PC-9 (cell line): ENCODE results near the gene TGM1. TPM values are rescaled to one million over a fixed set of nuclear protein-coding genes. Genes with fewer than 3 reads are reported as not detected.

Experiments
- BruUV-seq: library from RNA; stranded (reverse); fragments of 400-500 nt; replicated peaks from 2 replicates; lab custom pipeline; 2021; lab: Mats Ljungman, UMichigan
- CTCF ChIA-PET: fragments of 300-600 bp; sonication (Branson Sonifier 250); formaldehyde crosslinking; loops from one replicate; lab custom pipeline; 2022; ENCODE audit warnings: antibody characterized with exemption; lab: Charles Lee
- POLR2A ChIA-PET: fragments of 300-600 bp; sonication (Branson Sonifier 250); formaldehyde crosslinking; loops from one replicate; lab custom pipeline; 2022; ENCODE audit warnings: antibody characterized with exemption; ENCODE audit not compliant: unreplicated experiment; lab: Charles Lee
- DNase-seq, 2 experiments: peaks; one replicate each; pipeline versions ENCODE4 v3.0.0 to v3.0.0-alpha.2; 2015 to 2022; ENCODE audit warnings: mixed read lengths in 1 of 2
- H2AFZ ChIP-seq: fragments of 200-600 bp; sonication (generic); 2 replicates; pipeline ENCODE4 v1.8.1; 2017; ENCODE audit warnings: antibody characterized with exemption
- H3F3A ChIP-seq: fragments of 200-600 bp; sonication (generic); 2 replicates; pipeline ENCODE4 v1.8.1; 2017; ENCODE audit warnings: antibody characterized with exemption, mild to moderate bottlenecking, low read depth; ENCODE audit not compliant: insufficient read depth
- H3K27ac ChIP-seq: fragments of 200-600 bp; sonication (generic); 2 replicates; pipeline ENCODE4 v1.6.1; 2016; ENCODE audit warnings: mixed run types
- H3K27me3 ChIP-seq: fragments of 200-600 bp; sonication (generic); 2 replicates; pipeline ENCODE4 v1.6.1; 2016; ENCODE audit warnings: low read depth, mixed run types; ENCODE audit not compliant: insufficient read depth
- H3K36me3 ChIP-seq: fragments of 200-600 bp; sonication (generic); 2 replicates; pipeline ENCODE4 v1.6.1; 2016; ENCODE audit warnings: low read depth, mixed run types
- H3K4me1 ChIP-seq: fragments of 200-600 bp; sonication (generic); replicated peaks from 2 replicates; pipeline ENCODE4 v1.6.1; 2016; ENCODE audit warnings: mixed run types; ENCODE audit not compliant: insufficient read depth
- H3K4me2 ChIP-seq: fragments of 200-600 bp; sonication (generic); 2 replicates; pipeline ENCODE4 v1.6.1; 2017; ENCODE audit warnings: mixed run types
- H3K4me3 ChIP-seq: fragments of 200-600 bp; sonication (generic); 2 replicates; pipeline ENCODE4 v1.6.1; 2016; ENCODE audit warnings: mixed run types
- H3K79me2 ChIP-seq: fragments of 200-600 bp; sonication (generic); 2 replicates; pipeline ENCODE4 v1.6.1; 2017; ENCODE audit warnings: low read depth, mixed run types
- H3K9me2 ChIP-seq: fragments of 200-600 bp; sonication (generic); 2 replicates; pipeline ENCODE4 v1.8.1; 2017; ENCODE audit warnings: mild to moderate bottlenecking; ENCODE audit not compliant: insufficient read depth
- H3K9me3 ChIP-seq: fragments of 200-600 bp; sonication (generic); 2 replicates; pipeline ENCODE4 v1.8.1; 2016; ENCODE audit warnings: low read depth; ENCODE audit not compliant: insufficient read depth
- H4K20me1 ChIP-seq: fragments of 200-600 bp; sonication (generic); 2 replicates; pipeline ENCODE4 v1.8.1; 2017; ENCODE audit not compliant: insufficient read depth
- CTCF ChIP-seq: fragments of 200-600 bp; sonication (generic); conservative IDR thresholded peaks from 2 replicates; pipeline ENCODE4 v1.6.1; 2017; ENCODE audit warnings: mixed run types, antibody characterized with exemption, mild to moderate bottlenecking, moderate library complexity
- EZH2 ChIP-seq: fragments of 200-600 bp; sonication (generic); IDR thresholded peaks from 2 replicates; pipeline ENCODE4 v1.8.0; 2017; ENCODE audit warnings: antibody characterized with exemption, low read depth
- intact Hi-C: fragments of 100-400 bp; cut with micrococcal nuclease; formaldehyde crosslinking; loops from one replicate; pipeline ENCODE4 v1.10.0; 2022; ENCODE audit not compliant: unreplicated experiment
- total RNA-seq: library from RNA; stranded (reverse); gene quantifications from 2 replicates; pipeline ENCODE4 v1.2.3, GENCODE V29; 2021

Gene TGM1
- total RNA-seq, 1 experiment from 2014 or later, result 7.2 TPM

- ChIA-PET POLR2A (no interaction called here), CTCF (no interaction called here)
- no TSS peak for BruUV-seq
- H3K27me3 ChIP-seq, result no peaks in the 10 kb centered on the region
- H3K27ac ChIP-seq, result no peak overlapping the region
- H2AFZ ChIP-seq, result no peak overlapping the region
- no peaks in the 10 kb centered on the region for H3K4me1 ChIP-seq
- DNase-seq, result no peak
- TF ChIP-seq CTCF, result no peak
- no peak for TF ChIP-seq EZH2
- intact Hi-C loops, result no loop called here
- no peaks in the 10 kb centered on the region for H4K20me1 ChIP-seq
- H3K79me2 ChIP-seq, result no peaks in the 10 kb centered on the region
- H3F3A ChIP-seq, result no peaks in the 10 kb centered on the region
- no peaks in the 10 kb centered on the region for H3K9me2 ChIP-seq
- H3K4me2 ChIP-seq, result no peak overlapping the region
- H3K4me3 ChIP-seq, result no peak overlapping the region
- H3K9me3 ChIP-seq, result no peaks in the 10 kb centered on the region
- no peaks in the 10 kb centered on the region for H3K36me3 ChIP-seq
Measured at GRCh38 chr14:24256960-24257359, 6.0 kb downstream of the TGM1 start.

DNA sequence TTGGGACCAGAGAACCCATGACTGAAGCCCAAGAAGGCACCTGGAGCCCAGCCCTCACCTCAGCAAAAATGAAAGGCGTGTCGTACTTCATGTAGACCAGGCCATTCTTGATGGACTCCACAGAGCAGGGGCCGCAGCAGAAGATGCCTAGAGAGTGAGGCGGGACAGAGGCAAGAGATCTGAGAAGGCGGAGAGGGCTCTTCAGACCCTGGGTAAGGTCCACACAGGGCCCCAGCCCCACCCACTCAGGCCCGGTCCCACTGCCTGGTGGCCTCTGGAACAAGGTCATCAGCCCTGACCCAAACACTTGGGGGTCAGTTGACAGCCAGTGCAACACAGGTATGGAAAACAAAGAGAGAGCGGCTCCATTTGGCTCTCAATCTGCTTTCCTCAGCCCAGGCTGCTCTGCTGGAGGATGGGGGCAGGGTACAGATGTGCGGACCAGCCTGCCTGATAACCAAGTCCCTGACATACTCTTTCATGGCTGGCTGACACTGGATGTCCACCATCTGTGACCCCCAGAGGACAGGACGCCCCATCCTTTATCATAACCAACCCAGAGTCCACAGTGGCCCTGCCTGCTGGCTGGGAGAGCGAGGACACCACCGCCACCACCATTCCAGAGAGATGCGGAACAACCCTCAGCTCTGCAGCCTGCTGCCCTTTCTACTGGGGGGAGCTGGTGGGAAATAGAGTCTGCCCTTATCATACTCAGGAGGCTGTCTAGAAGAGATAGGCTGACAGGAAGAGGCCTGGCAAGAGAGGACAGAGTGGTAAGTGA lies 6.9 kb downstream of the TGM1 start:
- no peaks in the 10 kb centered on the region for H4K20me1 ChIP-seq
- no peaks in the 10 kb centered on the region for H3K79me2 ChIP-seq
- no peaks in the 10 kb centered on the region for H3K9me2 ChIP-seq
- intact Hi-C loops, result no loop called here
- no TSS peak for BruUV-seq
- H3F3A ChIP-seq, result no peaks in the 10 kb centered on the region
- H3K27me3 ChIP-seq, result no peaks in the 10 kb centered on the region
- no peak overlapping the region for H3K4me3 ChIP-seq
- CTCF ChIA-PET, result no interaction called here
- no peak overlapping the region for H3K4me2 ChIP-seq
- H3K4me1 ChIP-seq, result no peaks in the 10 kb centered on the region
- no peak for DNase-seq
- no peak overlapping the region for H3K27ac ChIP-seq
- no peaks in the 10 kb centered on the region for H3K36me3 ChIP-seq
- no peaks in the 10 kb centered on the region for H3K9me3 ChIP-seq
- POLR2A ChIA-PET, result no interaction called here
- no peak overlapping the region for H2AFZ ChIP-seq
- no peak for TF ChIP-seq EZH2
- no peak for TF ChIP-seq CTCF

DNA sequence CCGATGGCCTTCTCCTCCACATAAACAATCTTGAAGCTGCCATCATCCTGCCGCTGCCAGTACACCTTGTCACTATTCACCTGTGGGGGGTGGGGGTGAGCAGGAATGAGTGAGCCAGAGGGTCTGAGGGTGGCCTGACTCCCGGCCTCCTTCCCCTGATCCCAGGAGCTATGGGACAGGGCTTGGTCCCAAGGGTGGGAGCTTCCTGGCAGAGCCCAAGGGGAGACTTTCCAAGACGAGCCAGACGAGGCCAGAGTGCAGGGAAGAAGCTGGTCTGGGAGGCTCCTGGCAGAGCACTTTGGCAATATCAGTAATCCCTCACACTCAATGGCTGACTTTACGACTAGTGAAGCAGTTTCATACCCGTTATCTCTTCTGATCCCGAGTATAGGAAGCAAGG lies 7.5 kb downstream of the TGM1 start:
- Histone ChIP-seq H3K4me2 (no peak overlapping the region), H3K27me3 (no peaks in the 10 kb centered on the region), H3K27ac (no peak overlapping the region), H3K9me3 (no peaks in the 10 kb centered on the region), H3K36me3 (no peaks in the 10 kb centered on the region), H3K9me2 (no peaks in the 10 kb centered on the region), H3K4me3 (no peak overlapping the region), H2AFZ (no peak overlapping the region), H3K79me2 (no peaks in the 10 kb centered on the region), H3K4me1 (no peaks in the 10 kb centered on the region), H4K20me1 (no peaks in the 10 kb centered on the region), H3F3A (no peaks in the 10 kb centered on the region)
- no peak for DNase-seq
- CTCF ChIA-PET, result no interaction called here
- no peak for TF ChIP-seq CTCF
- TF ChIP-seq EZH2, result no peak
- POLR2A ChIA-PET, result no interaction called here
- no TSS peak for BruUV-seq
- intact Hi-C loops, result no loop called here
